ENCODE measurements around the gene CLEC3A. TPM values are rescaled to one million over a fixed set of nuclear protein-coding genes. Genes with fewer than 3 reads are reported as not detected.

The CLEC3A gene
- total RNA-seq, 1 donor from 2014 or later, result not detected

DNA sequence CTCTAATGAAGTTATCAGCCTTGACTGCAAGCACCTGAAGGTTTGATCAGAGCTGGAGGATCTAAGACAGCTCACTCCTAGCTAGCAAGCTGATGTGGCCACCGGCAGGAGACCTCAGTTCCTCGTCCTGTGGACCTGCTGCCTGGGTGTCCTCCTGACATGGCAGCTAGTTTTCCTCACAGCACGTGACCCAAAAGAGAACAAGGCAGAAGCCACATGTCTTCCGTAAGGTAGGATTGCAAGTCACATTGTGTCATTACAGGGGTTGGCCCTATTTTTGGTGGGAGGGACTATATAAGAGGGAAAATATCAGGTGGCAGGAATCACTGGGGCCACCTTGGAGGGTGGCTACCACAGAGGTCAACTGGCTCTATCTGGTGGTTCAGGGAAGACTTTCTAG lies 59.0 kb downstream of the CLEC3A start:
- FAIRE-seq, result no peak
- no peaks in the 10 kb centered on the region for H3K9me3 Mint-ChIP-seq (ENCODE audit: unreplicated experiment)
- no peaks in the 10 kb centered on the region for H3K36me3 Mint-ChIP-seq (ENCODE audit: low read depth, unreplicated experiment)
- Histone ChIP-seq H3K79me2 (ENCODE audit: insufficient read depth, low read length) (no peaks in the 10 kb centered on the region), H4K20me1 (ENCODE audit: insufficient read depth, low read length) (no peaks in the 10 kb centered on the region), H2AFZ (ENCODE audit: low read depth, low read length) (no peak overlapping the region), H3K9ac (ENCODE audit: low read length) (no peak overlapping the region), H3K9me3 (ENCODE audit: insufficient read depth, low read depth, low read length) (no peaks in the 10 kb centered on the region), H3K27me3 (ENCODE audit: insufficient read depth, low read length) (no peaks in the 10 kb centered on the region), H3K27ac (ENCODE audit: low read depth, low read length) (no peak overlapping the region), H3K4me1 (ENCODE audit: insufficient read depth, low read length) (no peaks in the 10 kb centered on the region), H3K36me3 (ENCODE audit: insufficient read depth, low read length) (no peaks in the 10 kb centered on the region), H3K4me3 (ENCODE audit: insufficient read depth, low read depth, low read length) (no peak overlapping the region), H3K4me2 (ENCODE audit: low read length) (no peak overlapping the region)
- no peak for DNase-seq (ENCODE audit: low read depth)
- TF ChIP-seq EZH2 (IDR thresholded peaks at IDR 0.05; ENCODE audit: insufficient read depth, low read length), result no peak
- TF ChIP-seq, protein P1, sequence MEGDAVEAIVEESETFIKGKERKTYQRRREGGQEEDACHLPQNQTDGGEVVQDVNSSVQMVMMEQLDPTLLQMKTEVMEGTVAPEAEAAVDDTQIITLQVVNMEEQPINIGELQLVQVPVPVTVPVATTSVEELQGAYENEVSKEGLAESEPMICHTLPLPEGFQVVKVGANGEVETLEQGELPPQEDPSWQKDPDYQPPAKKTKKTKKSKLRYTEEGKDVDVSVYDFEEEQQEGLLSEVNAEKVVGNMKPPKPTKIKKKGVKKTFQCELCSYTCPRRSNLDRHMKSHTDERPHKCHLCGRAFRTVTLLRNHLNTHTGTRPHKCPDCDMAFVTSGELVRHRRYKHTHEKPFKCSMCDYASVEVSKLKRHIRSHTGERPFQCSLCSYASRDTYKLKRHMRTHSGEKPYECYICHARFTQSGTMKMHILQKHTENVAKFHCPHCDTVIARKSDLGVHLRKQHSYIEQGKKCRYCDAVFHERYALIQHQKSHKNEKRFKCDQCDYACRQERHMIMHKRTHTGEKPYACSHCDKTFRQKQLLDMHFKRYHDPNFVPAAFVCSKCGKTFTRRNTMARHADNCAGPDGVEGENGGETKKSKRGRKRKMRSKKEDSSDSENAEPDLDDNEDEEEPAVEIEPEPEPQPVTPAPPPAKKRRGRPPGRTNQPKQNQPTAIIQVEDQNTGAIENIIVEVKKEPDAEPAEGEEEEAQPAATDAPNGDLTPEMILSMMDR (IDR thresholded peaks at IDR 0.05; ENCODE audit: insufficient read depth, low read depth, low read length), result no peak
- no peak overlapping the region for H3K4me3 Mint-ChIP-seq (ENCODE audit: unreplicated experiment)
- no peak overlapping the region for H3K27ac Mint-ChIP-seq (ENCODE audit: unreplicated experiment)
- peaks cover 37% of the 10 kb centered on the region for H3K27me3 Mint-ChIP-seq (ENCODE audit: low read depth, unreplicated experiment)
- no peaks in the 10 kb centered on the region for H3K4me1 Mint-ChIP-seq (ENCODE audit: low read depth, unreplicated experiment)

Other genes starting within 250 kb of the CLEC3A start
- 1.1 and 3.3 TPM in 2 replicates for gene VAT1L, start 234.0 kb upstream of the CLEC3A start, total RNA-seq
- 7.1 and 7.3 TPM in 2 replicates for gene WWOX, start 77.1 kb downstream of the CLEC3A start, total RNA-seq